Neutrophil (primary cell): ENCODE results near the gene SYNJ2.

ENCODE experiments used
- H3K27ac ChIP-seq: fragments of 200-600 bp; sonication (generic); 2 replicates; pipeline ENCODE4 v1.5.1; 2016; ENCODE audit warnings: mild to moderate bottlenecking, moderate library complexity
- H3K27me3 ChIP-seq: fragments of 200-600 bp; sonication (generic); 2 replicates; pipeline ENCODE4 v1.6.0; 2016; ENCODE audit warnings: mild to moderate bottlenecking
- H3K36me3 ChIP-seq: fragments of 200-600 bp; sonication (generic); 2 replicates; pipeline ENCODE4 v1.5.1; 2017
- H3K4me1 ChIP-seq, 2 experiments: fragments of 200-600 bp in 1 of 2; sonication (generic) in 1 of 2; 1 replicate in 1 of 2; 2 replicates in 1 of 2; pipeline versions ENCODE4 v1.5.1 to v1.6.1; 2013 to 2016; ENCODE audit warnings: low read depth in 1 of 2, low read length in 1 of 2, mild to moderate bottlenecking in 1 of 2, moderate library complexity in 1 of 2; ENCODE audit not compliant: control insufficient read depth in 1 of 2, insufficient read depth in 1 of 2
- H3K4me3 ChIP-seq, 2 experiments: fragments of 200-600 bp in 1 of 2; sonication (generic) in 1 of 2; 1 replicate in 1 of 2; 2 replicates in 1 of 2; pipeline ENCODE4 v1.5.1; 2013 to 2016; ENCODE audit warnings: low read depth in 1 of 2, low read length in 1 of 2, mild to moderate bottlenecking in 1 of 2, moderate library complexity in 1 of 2
- H3K9me3 ChIP-seq: fragments of 200-600 bp; sonication (generic); 2 replicates; pipeline ENCODE4 v1.5.1; 2016
- TF ChIP-seq, protein P1 (sequence below): fragments of 200-600 bp; sonication (generic); IDR thresholded peaks from 2 replicates; pipeline ENCODE4 v1.5.1; 2016; ENCODE audit warnings: antibody characterized with exemption

SYNJ2 gene

DNA sequence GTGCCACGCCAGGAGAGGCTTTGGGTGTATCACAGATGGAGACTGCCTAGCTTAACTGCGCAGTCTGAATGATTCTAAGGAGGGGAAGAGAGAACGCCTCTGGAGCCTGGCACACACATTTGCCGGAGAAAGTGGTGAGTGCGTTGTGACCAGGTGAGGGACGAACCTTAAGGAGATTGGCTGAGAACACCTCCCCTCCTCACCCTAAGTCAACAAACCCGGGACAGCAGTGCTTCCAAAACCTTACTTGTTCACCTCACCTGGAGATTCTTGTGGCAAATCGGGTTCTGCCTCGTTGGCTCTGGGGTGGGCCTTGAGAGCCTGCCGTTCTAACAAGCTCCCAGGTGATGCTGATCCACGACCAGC, 9.4 kb downstream of the SYNJ2 start:
- H3K27ac ChIP-seq: peak overlapping the region; percentile 39
- no peaks in the 10 kb centered on the region for H3K27me3 ChIP-seq
- peaks cover 19 to 28% of the 10 kb centered on the region in 2 experiments for H3K4me1 ChIP-seq
- no peak overlapping the region for H3K4me3 ChIP-seq
- H3K36me3 ChIP-seq: no peaks in the 10 kb centered on the region
- TF ChIP-seq, protein P1, sequence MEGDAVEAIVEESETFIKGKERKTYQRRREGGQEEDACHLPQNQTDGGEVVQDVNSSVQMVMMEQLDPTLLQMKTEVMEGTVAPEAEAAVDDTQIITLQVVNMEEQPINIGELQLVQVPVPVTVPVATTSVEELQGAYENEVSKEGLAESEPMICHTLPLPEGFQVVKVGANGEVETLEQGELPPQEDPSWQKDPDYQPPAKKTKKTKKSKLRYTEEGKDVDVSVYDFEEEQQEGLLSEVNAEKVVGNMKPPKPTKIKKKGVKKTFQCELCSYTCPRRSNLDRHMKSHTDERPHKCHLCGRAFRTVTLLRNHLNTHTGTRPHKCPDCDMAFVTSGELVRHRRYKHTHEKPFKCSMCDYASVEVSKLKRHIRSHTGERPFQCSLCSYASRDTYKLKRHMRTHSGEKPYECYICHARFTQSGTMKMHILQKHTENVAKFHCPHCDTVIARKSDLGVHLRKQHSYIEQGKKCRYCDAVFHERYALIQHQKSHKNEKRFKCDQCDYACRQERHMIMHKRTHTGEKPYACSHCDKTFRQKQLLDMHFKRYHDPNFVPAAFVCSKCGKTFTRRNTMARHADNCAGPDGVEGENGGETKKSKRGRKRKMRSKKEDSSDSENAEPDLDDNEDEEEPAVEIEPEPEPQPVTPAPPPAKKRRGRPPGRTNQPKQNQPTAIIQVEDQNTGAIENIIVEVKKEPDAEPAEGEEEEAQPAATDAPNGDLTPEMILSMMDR: no peak
- no peaks in the 10 kb centered on the region for H3K9me3 ChIP-seq

GRCh38 chr6:157993076-157993475, 11.4 kb downstream of the SYNJ2 start:
- no peak overlapping the region for H3K27ac ChIP-seq

DNA sequence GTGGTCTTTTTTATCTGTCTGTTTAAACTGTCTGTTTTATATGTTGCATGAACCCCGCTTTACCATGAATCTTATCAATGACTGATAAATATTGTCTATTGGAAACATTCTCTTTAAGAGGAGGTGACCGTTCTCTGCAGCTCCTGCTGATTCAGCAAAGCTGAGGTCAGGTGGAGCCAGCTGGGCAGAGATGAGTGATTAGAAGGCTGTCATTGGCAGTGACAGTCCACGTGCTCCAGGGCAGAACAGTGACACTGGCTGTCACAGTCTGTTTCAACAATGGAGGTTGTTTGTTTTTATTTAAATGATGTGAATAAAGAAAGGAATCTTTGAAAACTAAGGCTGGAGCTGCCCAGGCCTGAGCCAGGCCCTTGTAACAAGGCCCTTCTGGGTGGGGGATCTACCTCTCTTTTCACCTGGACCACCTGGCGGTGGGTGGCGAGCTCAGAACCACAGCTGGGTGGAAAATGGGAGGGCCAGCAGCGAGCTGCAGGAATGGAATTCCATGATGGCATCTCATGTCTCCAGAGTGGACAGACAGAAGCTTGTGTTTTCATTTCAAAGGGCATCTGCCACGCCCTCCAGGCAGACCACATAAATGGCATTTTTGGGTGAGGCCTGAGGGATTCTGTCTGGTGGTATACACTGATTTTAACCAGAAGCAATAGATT, 12.6 kb downstream of the SYNJ2 start:
- Histone ChIP-seq H3K27ac (no peak overlapping the region), H3K4me3 (no peak overlapping the region), H3K9me3 (no peaks in the 10 kb centered on the region), H3K27me3 (no peaks in the 10 kb centered on the region), H3K36me3 (no peaks in the 10 kb centered on the region), H3K4me1 (peaks cover 19 to 28% of the 10 kb centered on the region in 2 experiments)
- TF ChIP-seq, protein P1: no peak

More at GRCh38 chr6:157993076-157993475, 11.4 kb downstream of the SYNJ2 start:
- no peaks in the 10 kb centered on the region for H3K9me3 ChIP-seq
- TF ChIP-seq, protein P1: no peak
- no peaks in the 10 kb centered on the region for H3K36me3 ChIP-seq
- H3K27me3 ChIP-seq: no peaks in the 10 kb centered on the region
- peaks cover 19 to 28% of the 10 kb centered on the region in 2 experiments for H3K4me1 ChIP-seq
- H3K4me3 ChIP-seq: no peak overlapping the region

DNA sequence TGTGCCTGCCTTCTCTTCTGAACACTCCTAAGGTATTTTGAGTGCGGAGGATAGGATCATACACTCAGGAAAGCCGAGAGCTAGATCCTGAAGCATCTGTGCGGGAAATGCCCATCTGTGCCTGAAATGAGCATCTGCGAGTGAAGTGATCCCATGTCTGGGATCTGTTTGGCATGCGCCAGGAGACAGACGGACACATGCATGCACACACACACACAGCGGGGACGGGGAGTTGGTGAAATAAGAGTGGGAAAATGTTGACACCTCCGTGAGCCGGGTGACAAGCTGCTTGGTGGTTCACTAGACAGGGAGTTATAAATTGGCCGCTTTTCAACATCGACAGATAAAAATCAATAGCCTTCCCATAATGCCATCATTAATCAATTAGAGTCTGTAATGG, 13.8 kb downstream of the SYNJ2 start:
- no peaks in the 10 kb centered on the region for H3K27me3 ChIP-seq
- no peak overlapping the region for H3K27ac ChIP-seq
- H3K4me3 ChIP-seq: no peak overlapping the region
- no peaks in the 10 kb centered on the region for H3K9me3 ChIP-seq
- TF ChIP-seq, protein P1: no peak
- H3K36me3 ChIP-seq: no peaks in the 10 kb centered on the region
- H3K4me1 ChIP-seq: peaks cover 12 to 18% of the 10 kb centered on the region in 2 experiments

DNA sequence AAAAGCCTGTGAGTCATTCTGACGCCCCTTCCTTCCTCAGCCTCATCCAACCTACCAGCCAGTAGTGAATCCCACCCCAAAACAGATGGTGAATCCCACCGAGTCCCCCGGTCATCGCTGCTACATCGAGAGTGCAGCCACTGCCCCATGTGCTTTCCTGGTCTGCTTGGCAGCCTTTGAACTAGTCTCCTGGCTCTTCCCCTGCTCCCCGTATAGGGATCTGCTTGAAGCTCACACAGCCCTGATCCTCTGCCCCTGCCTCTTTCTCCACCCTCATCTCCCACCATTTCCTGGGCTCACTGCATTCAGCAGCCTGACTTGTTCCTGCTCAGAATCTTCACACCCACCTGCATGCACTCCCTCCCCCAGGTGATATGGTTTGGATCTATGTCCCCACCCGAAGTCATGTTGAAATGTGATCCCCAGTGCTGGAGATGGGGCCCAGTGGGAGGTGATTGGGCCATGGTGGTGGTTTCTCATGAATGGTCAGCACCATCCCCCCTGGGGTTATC, 14.6 kb downstream of the SYNJ2 start:
- TF ChIP-seq, protein P1: no peak
- Histone ChIP-seq H3K4me1 (peaks cover 8 to 12% of the 10 kb centered on the region in 2 experiments), H3K9me3 (no peaks in the 10 kb centered on the region)

More for the DNA sequence above, 14.6 kb downstream of the SYNJ2 start:
- Histone ChIP-seq H3K27ac (no peak overlapping the region), H3K27me3 (no peaks in the 10 kb centered on the region), H3K4me3 (no peak overlapping the region), H3K36me3 (no peaks in the 10 kb centered on the region)
